Activated CD4-positive, alpha-beta T cell treated with anti-CD3 and anti-CD28 coated beads, Interleukin-10, Interleukin-2, amounts not matched to agents 100 ng/mL and 50 ng/mL, durations not matched to agents 16 hours and 8 hours (primary cell): ENCODE measurements around the gene WDR90.
A peak's percentile ranks its signal among the peaks of the same experiment; 100 is the strongest.

ENCODE experiments used
- DNase-seq: peaks from one replicate; pipeline ENCODE4 v3.0.0-alpha.2; 2020

WDR90 gene

DNA sequence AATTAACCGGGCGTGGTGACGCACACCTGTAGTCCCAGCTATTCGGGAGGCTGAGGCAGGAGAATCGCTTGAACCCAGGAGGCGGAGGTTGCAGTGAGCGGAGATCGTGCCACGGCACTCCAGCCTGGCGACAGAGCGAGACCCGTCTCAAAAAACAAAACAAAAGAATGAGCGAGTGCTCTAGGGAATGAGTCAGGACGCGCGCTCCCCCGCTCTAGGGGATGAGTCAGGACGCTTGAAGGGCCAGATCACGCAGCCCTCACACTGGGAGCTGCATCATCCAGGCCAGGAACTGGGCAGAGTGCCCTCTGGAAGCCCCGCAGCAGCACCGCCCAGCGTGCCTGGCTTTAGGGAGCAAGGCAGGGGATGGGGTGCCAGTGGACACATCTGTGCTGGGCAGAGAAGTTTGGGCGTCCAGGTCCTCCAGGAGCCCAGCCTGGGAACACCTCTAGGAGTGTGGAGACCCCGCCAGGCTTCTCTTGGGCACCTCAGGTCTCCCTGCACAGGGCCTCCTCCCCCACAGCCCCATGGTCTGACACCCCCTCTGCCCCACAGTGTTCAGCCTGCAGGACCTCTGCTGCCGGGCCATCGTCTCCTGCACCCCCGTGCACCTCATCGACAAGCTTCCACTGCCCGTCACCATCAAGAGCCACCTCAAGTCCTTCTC lies 22.2 kb upstream of the WDR90 start:
- DNase-seq: no peak

DNA sequence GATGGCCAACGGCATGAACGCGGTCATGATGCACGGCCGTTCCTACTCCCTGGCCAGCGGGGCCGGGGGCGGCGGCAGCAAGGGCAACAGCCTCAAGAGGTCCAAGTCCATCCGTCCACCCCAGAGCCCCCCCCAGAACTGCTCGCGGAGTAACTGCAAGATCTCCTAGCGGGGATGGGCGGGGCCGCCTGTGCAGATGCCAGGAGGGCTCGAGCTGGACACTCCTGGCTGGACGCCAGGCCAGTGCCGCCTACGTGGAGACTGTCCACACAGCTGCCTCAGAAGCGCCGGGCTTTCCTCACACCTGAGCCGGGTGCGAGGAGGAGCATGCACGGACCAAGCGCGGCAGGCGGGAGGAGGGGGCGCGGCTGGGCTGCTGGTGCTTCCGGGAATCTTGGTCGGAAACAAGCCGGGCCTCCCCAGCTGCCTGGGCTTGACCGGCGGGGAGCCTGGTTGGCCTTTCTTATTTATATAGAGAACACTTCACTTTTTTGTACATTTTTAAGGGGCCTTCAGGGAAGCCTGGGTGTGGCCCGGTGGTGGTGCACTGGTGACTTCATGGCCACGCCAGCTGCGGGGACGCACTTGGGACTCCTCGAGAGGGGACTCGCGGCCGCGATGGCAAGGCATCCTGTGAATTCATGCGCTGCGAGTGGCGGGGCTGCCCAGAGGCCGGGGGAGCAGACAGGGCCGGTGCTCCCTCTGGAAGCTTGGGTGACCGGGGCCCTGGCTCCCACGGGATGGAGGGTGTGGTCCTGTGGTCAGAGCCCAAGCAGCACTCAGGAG lies 21.5 kb upstream of the WDR90 start:
- DNase-seq: no peak

DNA sequence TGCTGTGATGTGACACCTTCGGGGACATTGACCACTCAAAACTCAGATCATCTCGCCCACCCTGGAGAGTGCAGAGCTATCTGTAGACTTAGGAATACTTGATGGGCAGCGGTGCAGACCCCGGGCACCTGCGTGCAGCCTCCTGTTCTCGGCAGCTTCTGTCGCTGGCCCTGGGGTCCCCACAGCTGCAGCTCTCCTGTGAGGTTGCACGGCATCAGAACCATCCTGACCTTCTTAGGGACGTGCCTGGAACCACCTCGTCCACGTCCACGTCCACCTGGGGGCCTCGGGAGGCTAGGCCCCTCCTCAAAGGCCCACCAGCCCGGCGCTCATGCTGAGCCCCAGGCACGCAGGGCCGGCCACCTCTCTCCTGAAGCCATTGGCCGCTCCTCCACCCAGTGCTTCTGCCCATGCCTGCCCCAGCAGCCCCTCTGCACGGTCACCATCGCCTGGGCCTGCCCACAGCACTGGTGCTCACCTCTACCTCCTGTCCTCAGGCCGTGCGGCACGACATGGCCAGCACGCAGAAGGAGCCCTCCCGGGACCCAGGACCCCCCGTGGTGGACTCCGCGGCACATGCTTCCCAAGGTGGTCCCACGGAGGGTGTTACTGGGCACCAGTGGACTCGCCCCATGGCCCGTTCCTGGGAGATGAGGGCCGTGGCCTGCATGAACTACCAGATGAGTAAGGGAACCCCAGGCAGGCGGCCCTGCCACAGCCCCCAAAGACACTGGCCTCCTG lies 20.7 kb upstream of the WDR90 start:
- DNase-seq: no peak

DNA sequence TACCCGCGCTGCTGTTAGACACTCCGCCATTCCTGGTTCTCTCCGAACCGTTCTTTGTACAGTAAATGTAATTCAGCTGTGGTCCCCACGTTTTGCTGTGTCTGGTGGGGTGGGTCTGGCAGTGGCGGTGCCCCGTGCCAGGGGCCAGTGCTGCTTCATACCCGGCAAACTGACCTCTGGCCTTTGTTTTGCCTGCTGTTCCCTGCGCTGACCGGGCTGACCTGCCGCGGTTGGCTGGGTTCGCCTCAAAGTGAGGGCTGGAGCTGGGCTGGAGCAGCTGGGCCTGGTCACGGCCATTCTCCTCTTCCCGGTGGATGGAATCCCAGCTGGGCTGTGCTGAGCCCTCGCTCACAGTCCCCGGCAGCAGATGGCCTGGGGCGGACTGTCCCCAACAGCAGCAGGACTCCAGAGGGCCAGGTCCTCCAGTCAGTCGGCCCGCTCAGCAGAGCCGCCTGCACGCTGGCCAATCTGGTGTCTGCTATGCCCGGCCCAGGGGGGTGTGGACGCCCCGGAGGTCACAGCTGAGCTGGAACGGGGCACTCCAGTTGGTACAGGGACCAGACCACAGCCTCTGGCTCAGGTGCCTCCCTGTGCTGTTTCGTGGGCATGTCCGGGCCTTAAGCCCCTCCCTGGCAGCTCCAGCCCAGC lies 19.9 kb upstream of the WDR90 start:
- no peak for DNase-seq

DNA sequence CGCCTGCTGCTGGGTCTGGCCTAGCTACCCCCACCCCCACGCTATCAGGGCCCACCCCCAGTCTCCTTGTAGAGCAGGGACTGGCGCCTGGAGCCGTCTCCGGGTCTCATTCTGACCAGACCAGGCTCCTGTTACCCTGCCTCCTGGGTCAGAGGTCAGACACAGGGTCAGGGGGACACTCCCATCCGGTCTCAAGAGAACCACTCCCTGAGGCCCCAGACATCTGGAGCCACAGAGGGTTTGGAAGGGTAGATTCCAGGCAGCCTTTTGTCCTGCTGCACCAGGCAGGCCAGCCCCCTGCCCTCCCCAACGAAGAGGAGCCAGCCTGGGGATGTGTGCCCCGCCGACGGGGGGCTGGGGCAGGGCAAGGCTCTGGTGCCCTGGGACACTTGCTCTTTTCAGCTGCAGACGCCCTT lies 19.3 kb upstream of the WDR90 start:
- DNase-seq: no peak

DNA sequence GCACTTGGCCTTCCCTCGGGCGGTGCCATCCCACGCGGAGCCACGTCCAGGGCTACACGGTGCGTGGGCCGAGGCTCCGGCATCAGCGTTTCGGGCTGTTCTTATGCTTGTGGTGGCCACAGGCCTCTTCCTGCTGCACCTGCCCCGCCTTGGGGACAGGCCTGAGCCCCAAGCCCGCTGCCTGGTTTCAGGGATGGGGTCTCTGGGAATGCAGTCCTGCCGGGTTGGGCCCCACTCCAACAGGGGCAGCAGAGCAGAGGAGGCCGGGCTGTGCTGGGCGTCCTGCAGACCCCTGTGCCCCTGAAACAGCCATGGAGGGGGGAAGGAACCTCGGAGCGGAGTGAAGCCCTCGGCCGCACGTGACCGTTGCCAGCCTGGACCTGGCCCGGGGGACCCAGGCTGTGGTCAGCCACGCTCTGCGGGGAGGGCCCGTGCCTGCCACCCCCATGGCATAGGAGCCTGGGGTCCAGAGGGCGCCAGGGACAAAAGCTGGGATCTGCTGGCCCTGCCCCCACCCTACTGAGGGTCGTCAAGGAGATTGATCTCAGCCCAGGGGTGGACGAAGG lies 18.8 kb upstream of the WDR90 start:
- no peak for DNase-seq

DNA sequence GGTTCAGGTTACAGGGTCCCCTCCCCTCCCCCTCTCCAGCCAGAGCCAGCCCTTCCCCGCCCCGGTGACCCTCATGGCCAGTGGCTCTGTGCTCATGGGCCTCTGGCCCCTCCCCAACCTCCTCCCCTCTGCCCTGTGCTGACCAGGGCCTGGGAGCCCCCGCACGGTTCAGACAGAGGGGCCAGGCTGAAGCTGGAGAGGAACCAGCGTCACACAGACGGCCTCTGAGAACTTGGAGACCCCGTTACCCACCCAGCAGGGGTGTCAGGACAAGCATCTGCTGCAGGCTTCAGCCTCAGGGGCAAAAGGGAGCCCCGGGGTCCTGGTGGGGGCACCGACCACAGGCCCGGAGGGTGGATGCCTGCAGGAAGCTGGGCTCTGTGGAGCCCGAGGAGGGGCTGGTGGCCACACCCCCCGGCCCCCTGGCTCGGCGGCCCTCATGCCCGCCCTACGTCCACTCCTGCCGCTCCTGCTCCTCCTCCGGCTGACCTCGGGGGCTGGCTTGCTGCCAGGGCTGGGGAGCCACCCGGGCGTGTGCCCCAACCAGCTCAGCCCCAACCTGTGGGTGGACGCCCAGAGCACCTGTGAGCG lies 18.3 kb upstream of the WDR90 start, which contains the start of gene WFIKKN1:
TSS of gene WFIKKN1 (plus strand) at position 171 of the 591 bp plus-strand sequence. CDS start at position 440, 269 bp downstream.
- DNase-seq: no peak

DNA sequence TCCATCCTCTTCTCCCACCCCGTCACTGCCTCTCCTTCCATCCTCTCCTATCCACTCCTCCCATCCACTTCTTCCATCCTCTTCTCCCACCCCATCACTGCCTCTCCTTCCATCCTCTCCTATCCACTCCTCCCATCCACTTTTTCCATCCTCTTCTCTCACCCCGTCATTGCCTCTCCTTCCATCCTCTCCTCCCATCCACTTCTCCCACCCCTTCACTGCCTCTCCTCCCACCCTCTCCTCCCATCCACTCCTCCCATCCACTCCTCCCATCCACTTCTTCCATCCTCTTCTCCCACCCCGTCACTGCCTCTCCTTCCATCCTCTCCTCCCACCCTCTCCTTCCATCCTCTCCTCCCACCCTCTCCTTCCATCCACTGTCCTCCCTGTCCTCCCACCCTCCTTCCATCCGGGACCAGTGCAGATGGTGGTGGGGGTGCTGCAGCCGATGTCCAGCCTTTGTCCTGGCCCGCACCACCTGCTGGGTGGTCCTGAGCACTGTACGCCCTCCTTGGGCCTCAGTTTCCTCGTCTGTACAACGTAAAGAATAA lies 17.3 kb upstream of the WDR90 start:
- DNase-seq: no peak

DNA sequence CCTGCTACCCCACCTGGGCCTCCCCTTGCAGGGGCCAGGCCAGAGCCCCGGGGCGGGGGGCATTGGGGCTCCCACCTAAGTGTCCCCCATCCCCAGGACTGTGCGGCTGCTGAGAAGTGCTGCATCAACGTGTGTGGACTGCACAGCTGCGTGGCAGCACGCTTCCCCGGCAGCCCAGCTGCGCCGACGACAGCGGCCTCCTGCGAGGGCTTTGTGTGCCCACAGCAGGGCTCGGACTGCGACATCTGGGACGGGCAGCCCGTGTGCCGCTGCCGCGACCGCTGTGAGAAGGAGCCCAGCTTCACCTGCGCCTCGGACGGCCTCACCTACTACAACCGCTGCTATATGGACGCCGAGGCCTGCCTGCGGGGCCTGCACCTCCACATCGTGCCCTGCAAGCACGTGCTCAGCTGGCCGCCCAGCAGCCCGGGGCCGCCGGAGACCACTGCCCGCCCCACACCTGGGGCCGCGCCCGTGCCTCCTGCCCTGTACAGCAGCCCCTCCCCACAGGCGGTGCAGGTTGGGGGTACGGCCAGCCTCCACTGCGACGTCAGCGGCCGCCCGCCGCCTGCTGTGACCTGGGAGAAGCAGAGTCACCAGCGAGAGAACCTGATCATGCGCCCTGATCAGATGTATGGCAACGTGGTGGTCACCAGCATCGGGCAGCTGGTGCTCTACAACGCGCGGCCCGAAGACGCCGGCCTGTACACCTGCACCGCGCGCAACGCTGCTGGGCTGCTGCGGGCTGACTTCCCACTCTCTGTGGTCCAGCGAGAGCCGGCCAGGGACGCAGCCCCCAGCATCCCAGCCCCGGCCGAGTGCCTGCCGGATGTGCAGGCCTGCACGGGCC lies 16.5 kb upstream of the WDR90 start:
- no peak for DNase-seq

DNA sequence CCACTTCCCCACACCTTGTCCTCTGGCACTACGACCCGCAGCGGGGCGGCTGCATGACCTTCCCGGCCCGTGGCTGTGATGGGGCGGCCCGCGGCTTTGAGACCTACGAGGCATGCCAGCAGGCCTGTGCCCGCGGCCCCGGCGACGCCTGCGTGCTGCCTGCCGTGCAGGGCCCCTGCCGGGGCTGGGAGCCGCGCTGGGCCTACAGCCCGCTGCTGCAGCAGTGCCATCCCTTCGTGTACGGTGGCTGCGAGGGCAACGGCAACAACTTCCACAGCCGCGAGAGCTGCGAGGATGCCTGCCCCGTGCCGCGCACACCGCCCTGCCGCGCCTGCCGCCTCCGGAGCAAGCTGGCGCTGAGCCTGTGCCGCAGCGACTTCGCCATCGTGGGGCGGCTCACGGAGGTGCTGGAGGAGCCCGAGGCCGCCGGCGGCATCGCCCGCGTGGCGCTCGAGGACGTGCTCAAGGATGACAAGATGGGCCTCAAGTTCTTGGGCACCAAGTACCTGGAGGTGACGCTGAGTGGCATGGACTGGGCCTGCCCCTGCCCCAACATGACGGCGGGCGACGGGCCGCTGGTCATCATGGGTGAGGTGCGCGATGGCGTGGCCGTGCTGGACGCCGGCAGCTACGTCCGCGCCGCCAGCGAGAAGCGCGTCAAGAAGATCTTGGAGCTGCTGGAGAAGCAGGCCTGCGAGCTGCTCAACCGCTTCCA lies 15.7 kb upstream of the WDR90 start:
- no peak for DNase-seq

DNA sequence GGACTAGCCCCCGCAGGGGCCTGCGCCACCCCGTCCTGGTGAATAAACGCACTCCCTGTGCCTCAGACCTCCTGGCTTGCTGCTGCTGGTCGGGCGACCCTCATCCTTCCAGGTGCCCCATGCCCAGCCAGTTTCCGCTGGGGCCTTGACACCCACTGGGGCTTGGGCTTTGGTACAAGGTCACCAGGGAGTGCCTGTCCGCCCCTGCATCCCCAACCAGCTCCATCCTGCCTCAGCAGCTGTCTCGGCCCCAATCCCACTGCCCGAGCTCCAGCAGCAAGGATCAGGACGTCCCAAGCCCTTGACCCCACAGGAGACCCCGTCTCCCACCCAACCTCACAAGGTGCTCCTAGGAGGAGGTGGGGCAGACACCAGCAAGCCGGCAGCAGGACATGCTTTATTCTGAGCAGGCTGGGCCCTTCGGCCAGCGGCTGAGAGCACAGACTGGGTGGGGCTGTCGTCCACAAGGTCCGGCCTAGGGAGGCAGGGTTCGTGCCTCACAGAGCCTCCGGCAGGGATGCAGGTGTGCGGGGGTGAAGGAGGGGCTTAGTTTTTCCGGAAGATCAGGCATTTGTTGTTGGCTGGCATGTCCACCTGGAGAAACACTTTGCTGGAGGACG lies 15.0 kb upstream of the WDR90 start:
- DNase-seq: no peak

DNA sequence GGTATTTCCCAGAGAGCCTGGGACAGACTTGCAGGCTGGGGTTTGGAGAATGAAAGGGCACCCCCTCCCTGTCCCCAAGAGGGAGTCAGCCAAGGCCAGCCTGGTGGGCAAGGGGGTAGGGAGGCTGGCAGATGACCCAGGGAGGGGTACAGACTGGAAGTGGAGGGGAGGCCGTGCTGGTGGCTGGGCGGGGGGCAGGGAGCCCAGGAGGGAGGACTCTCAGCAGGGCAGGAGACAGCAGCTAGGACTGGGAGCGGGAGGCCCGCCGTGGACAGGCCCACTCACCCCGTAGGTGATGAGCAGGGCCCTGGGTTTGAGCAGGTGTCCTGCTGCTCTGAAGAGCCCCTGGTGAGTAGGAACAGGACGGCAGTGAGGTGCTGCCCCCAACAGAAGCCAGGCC lies 14.2 kb upstream of the WDR90 start:
- DNase-seq: no peak

DNA sequence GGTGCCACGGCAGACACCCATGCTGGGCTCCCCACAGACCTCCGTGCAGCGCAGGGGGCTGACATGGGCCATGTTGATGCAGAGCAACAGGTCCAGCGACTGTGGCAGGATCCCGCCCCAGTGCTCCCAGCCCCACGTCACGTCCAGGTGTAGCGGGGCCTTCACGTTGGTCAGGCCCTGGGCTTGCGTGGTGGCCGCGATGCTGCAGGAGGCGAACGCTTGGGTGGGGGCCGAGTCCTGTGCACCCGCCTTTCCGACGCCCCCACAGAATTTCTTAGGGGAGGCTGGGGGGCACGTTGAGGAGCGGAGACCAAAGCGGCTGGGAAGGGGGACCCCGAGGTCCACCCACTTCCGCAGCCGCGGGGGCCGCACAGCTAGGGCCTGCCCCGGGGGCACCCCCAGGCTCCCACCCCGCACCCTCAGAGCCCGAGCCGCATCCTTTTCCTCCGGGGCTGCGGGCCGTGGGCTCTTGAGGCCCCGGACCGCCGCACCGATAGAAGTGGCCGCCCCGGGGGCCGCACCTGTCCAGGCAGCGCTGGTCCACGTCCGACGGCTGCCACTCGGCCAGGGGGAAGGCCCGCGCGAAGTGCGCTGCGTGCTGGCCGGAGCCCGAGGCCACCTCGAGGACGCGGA lies 13.5 kb upstream of the WDR90 start:
- DNase-seq: peak; percentile 26

DNA sequence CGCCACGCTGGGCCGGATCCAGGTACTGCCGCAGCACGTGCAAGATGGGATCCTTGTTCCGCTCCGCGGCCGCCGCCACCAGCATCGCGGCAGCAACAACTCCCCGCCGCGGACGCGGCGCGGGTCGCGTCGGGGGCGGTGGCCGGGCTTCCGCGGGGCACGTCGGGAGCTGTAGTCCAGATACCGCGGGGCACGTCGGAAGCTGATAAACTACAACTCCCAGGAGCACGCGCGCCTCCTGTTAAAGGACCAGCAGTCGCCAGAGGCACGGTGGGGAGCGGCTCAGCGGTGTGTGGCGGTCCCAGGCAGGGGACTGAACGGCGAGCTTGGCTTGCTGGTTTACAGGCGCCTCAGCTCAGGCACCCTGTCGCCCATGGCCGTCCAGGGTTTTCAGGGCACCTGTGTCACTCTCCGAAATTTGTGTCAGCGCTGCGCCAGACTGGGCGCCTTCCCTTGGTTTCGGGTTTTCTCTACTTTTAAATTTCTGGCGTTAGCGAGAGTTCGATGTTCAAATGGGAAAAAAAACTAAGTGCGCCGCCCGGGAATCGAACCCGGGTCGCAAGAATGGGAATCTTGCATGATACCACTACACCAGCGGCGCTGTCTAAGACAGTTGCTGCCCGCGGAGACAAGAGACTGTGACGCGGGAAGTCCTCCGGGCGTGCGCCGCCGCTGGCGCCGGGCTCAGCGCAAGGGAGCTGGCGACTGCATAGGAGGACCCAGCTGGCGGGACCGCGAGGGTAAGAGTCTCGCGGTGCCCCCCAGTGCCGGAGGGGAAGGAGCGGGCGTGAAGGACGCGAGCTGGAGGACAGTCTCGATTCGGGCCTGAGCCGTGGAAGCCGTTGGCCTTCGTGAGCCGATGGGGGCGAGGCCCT lies 12.7 kb upstream of the WDR90 start, which contains the start of gene METTL26:
TSS of gene METTL26 (minus strand) at position 100 of the 875 bp plus-strand sequence. CDS start at position 85, 15 bp downstream.
- DNase-seq: peak; percentile 97

DNA sequence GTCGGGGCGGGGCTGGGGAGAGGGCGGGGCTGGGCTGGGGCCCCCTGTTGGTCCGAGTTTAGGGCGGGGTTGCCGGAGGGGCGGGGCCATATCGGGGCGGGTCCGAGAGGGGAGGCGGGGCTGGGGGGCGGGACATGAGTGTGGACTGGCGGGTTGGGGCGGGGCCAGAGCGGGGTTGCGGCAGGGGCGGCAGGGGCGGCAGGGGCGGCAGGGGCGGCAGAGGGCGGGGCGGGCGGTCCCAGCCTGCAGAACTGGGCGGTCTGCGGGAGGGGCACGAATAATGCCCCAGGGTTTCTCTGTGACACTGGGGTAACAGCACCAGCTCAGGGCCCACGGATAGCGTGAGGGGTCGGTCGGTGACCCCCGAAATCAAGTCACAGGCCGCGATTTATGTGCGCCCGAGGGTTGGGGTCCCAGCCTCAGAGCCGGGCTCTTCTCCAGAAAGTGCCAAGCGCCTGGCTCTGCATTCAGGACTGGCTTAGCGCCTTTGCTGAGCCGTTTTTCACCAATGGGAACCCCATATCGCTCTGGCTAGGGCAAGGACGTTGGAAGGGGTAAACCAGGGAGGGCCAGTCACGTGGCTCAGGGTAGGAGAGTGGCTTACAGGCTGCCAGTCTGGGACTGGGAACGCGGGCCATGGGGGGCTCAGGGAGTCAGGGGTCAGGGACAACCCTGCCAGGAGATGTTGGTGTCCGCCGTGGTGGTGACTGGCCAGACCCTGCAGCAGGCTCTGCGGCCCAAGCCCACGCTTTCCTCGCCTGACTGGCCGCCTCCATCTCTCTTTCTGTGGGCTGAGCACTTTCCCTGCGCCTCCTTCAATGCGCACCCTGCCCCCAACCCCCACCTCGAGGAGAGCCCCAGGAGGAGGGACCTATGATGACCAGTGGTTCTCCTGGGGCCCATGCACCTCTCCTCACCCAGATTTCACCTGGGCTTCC lies 11.8 kb upstream of the WDR90 start:
- DNase-seq: peak; percentile 94

DNA sequence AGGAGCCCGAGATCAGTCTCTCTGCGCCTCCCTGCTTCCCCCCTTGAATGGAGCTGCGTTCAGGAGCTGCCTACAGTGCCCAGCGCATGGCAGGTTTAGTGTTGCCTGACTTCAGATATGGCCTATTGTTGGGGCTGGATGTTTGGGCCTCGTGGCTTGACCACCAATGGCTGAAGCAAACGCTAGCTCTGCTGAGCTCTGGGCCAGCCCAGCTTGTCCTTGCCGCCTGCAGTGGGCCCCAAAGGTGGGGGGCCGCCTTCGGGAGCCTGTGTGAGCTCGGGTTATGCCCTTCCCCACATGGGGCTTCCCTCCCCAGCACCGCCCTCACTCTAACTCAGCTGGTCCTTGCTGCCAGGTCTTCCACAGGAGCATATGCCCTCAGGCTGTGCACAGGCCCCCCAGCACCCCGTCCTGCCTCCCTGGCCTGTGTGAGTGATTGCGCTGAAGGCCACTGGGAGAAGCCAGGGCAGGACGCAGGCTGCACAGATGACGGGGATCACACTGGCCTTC lies 11.1 kb upstream of the WDR90 start:
- no peak for DNase-seq

DNA sequence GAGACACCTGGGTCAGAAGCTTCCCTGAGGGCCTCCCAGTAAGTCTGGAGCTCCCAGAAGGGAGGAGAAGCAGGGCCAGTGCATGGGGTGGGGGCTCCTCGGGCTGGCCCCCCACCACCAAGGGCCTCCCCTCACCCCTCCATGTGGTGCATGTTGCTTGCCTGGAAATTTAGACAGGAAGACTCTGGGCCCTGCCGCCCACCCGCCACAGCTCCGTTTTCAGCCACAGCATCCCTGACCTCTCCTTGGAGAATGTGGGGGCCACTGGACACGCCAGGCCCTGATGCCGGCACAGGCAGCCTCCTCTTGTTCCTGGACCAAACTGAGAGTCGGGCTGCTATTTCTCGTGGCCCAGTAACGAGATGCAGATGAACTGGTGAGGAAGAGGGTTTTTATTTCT lies 10.3 kb upstream of the WDR90 start:
- DNase-seq: no peak
